ENCODE measurements around the gene VSIR. TPM values are rescaled to one million over a fixed set of nuclear protein-coding genes. Genes with fewer than 3 reads are reported as not detected.

Gene VSIR
- total RNA-seq, 1 donor from 2014 or later: 0.29 TPM

DNA sequence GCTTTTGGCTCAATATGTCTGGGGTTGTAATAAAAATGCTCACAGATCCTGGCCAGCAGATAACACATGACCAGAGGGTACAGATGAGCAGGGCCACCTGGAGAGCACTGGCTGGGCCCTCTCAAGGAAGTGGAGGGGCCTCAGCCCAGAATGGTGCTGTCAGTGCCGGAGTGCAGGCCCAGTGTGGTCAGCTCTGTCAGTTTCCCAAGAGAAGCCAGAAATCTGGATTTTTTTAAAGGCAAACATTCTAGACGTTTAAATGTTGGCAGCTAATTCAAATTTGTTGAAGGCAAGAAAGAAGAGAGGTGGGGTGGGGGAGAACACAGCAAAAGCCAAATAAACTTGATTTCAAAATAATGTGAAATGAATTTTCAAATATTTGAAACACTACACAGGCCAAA lies 55.8 kb downstream of the VSIR start:
- peaks cover 7% of the 10 kb centered on the region for H3K4me1 Mint-ChIP-seq (ENCODE audit: low read depth, unreplicated experiment)
- no peak for TF ChIP-seq CTCF (IDR thresholded peaks at IDR 0.05; ENCODE audit: partially characterized antibody, unreplicated experiment)
- no peaks in the 10 kb centered on the region for H3K9me3 Mint-ChIP-seq (ENCODE audit: unreplicated experiment)
- H3K36me3 Mint-ChIP-seq (ENCODE audit: unreplicated experiment): peaks cover 7% of the 10 kb centered on the region
- H3K27ac Mint-ChIP-seq (ENCODE audit: unreplicated experiment): no peak overlapping the region
- peaks cover 9% of the 10 kb centered on the region for H3K27me3 Mint-ChIP-seq (ENCODE audit: unreplicated experiment)
- DNase-seq: no peak
- H3K4me3 Mint-ChIP-seq (ENCODE audit: unreplicated experiment): no peak overlapping the region

DNA sequence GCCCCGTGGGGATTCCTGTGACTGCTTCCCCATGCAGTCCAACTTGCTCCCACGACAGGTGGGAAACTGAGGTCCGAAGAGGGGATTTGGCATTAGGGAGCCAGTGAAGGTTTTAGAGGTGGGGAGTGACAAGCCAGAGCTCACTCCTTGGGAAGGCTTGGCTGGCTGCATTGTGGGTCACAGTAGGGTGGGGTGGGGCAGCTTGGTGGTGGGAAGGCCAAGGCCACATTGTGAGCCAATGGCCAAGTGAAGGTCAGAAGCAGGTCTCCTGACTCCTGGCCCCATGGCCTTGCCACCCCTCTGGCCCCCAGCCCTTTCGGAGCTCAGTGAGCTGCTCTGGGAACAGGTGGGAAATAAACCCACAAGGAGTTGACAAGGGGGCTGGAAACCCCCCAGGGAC lies 56.3 kb downstream of the VSIR start:
- no peak for TF ChIP-seq CTCF (IDR thresholded peaks at IDR 0.05; ENCODE audit: partially characterized antibody, unreplicated experiment)
- Mint-ChIP-seq H3K4me1 (ENCODE audit: low read depth, unreplicated experiment) (peaks cover 7% of the 10 kb centered on the region), H3K27me3 (ENCODE audit: unreplicated experiment) (peaks cover 9% of the 10 kb centered on the region), H3K36me3 (ENCODE audit: unreplicated experiment) (peaks cover 4% of the 10 kb centered on the region), H3K4me3 (ENCODE audit: unreplicated experiment) (no peak overlapping the region), H3K27ac (ENCODE audit: unreplicated experiment) (no peak overlapping the region), H3K9me3 (ENCODE audit: unreplicated experiment) (no peaks in the 10 kb centered on the region)
- DNase-seq: no peak

DNA sequence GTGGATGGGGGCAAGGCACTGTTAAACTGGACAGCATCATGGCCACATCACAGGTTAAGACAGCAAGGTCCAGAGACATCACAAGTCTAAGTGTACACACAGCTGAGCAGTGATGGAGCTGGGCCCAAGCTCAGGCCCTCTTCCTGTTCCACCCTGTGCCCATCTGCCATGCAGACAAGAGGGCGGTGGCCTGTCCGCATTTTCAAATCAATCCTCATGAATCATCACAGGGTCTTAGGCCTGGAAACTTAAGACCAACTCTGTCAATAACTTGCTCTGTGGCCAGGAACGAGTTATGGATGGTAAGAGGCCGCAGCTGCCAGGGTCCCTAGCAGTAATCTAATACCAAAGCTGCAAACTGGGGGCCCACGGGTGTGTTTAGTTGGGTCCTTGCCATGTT lies 56.9 kb downstream of the VSIR start:
- H3K36me3 Mint-ChIP-seq (ENCODE audit: unreplicated experiment): no peaks in the 10 kb centered on the region
- no peak overlapping the region for H3K4me3 Mint-ChIP-seq (ENCODE audit: unreplicated experiment)
- H3K27me3 Mint-ChIP-seq (ENCODE audit: unreplicated experiment): peaks cover 6% of the 10 kb centered on the region
- H3K9me3 Mint-ChIP-seq (ENCODE audit: unreplicated experiment): no peaks in the 10 kb centered on the region
- DNase-seq: no peak
- no peak overlapping the region for H3K27ac Mint-ChIP-seq (ENCODE audit: unreplicated experiment)
- TF ChIP-seq CTCF (IDR thresholded peaks at IDR 0.05; ENCODE audit: partially characterized antibody, unreplicated experiment): no peak
- H3K4me1 Mint-ChIP-seq (ENCODE audit: low read depth, unreplicated experiment): peaks cover 12% of the 10 kb centered on the region

DNA sequence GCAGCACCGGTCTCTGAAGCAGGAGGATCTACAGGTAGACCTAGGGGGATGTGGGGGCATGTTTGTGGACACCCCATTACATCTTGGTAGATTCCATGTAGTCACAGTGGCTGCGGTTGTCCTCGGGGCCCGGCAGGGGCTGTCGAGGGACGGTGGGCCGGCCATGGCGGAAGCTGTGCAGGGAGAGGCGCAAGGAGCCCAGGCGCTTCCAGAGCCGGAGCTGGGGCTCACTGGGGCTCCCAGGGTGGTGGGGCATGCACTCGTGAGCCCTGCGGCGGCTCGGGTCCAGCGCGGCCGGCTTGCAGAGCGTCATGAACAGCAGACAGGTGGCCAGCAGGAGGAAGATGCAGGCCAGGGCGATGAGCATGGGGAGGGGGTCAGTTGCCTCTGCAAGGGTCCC lies 57.5 kb downstream of the VSIR start:
- peaks cover 6% of the 10 kb centered on the region for H3K27me3 Mint-ChIP-seq (ENCODE audit: unreplicated experiment)
- no peak for DNase-seq
- H3K4me3 Mint-ChIP-seq (ENCODE audit: unreplicated experiment): no peak overlapping the region
- H3K27ac Mint-ChIP-seq (ENCODE audit: unreplicated experiment): no peak overlapping the region
- no peaks in the 10 kb centered on the region for H3K36me3 Mint-ChIP-seq (ENCODE audit: unreplicated experiment)
- TF ChIP-seq CTCF (IDR thresholded peaks at IDR 0.05; ENCODE audit: partially characterized antibody, unreplicated experiment): no peak
- H3K4me1 Mint-ChIP-seq (ENCODE audit: low read depth, unreplicated experiment): peaks cover 12% of the 10 kb centered on the region
- no peaks in the 10 kb centered on the region for H3K9me3 Mint-ChIP-seq (ENCODE audit: unreplicated experiment)

DNA sequence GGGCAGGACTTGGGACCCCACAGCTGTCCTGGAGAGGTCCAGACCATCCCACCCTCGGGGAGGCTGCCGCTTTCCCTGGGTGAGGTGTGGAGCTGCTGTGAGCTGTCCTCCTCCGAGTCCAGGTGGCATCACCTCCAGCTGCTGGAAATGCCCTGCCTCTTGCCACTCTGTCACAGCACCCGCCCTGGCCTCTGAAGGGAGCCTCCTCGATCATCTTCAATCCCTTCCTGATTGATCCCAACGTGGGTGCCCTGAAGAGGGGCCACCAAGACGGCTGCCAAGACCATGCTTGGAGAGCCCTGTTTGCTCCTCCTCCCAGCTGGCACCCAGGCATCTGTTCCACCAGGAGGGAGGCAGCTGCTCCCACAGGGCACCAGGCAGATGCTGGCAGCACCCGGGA lies 58.3 kb downstream of the VSIR start:
- Mint-ChIP-seq H3K27ac (ENCODE audit: unreplicated experiment) (no peak overlapping the region), H3K27me3 (ENCODE audit: unreplicated experiment) (peaks cover 3% of the 10 kb centered on the region), H3K4me1 (ENCODE audit: low read depth, unreplicated experiment) (peaks cover 12% of the 10 kb centered on the region), H3K4me3 (ENCODE audit: unreplicated experiment) (no peak overlapping the region), H3K36me3 (ENCODE audit: unreplicated experiment) (no peaks in the 10 kb centered on the region), H3K9me3 (ENCODE audit: unreplicated experiment) (no peaks in the 10 kb centered on the region)
- no peak for DNase-seq
- no peak for TF ChIP-seq CTCF (IDR thresholded peaks at IDR 0.05; ENCODE audit: partially characterized antibody, unreplicated experiment)
